ENCODE data around the gene SPTBN4. TPM values are rescaled to one million over a fixed set of nuclear protein-coding genes. Genes with fewer than 3 reads are reported as not detected.

The SPTBN4 gene
- total RNA-seq, 2 donors from 2014 or later = 0.29 to 0.74 TPM

- no peak overlapping the region for H3K4me3 ChIP-seq
- H3K9ac ChIP-seq (ENCODE audit: low read depth in 2 of 2, low read length in 2 of 2) = no peak overlapping the region
- H3K4me1 ChIP-seq = no peaks in the 10 kb centered on the region
- H3K36me3 ChIP-seq = peaks cover 4% of the 10 kb centered on the region
- DNase-seq = no peak
- intact Hi-C loops (cut with DNase I) = no loop called here
- H3K27me3 ChIP-seq = no peaks in the 10 kb centered on the region
- no peak overlapping the region for H3K27ac ChIP-seq
- H3K9me3 ChIP-seq = no peaks in the 10 kb centered on the region
- TF ChIP-seq CTCF (IDR thresholded peaks at IDR 0.05) = no peak
These were observed 158.8 kb downstream of the SPTBN4 start for GRCh38 chr19:40625406-40626120.

Other genes with a start within 250 kb of the SPTBN4 start
- under 1 TPM; 0.30 to 0.69 TPM for gene TTC9B, start 248.6 kb upstream of the SPTBN4 start, total RNA-seq
- gene CCNP, start 240.3 kb upstream of the SPTBN4 start, total RNA-seq = under 1 TPM; 0.50 to 0.64 TPM
- gene AKT2, start 181.7 kb upstream of the SPTBN4 start, total RNA-seq = 100 to 1,000 TPM in 1 of 2 donors, 10 to 100 TPM in 1; 95.4 to 119 TPM
- gene C19orf47, start 118.6 kb upstream of the SPTBN4 start, total RNA-seq = 10 to 100 TPM in 1 of 2 donors, 1 to 10 TPM in 1; 9.2 to 14.9 TPM
- 100 to 1,000 TPM in 1 of 2 donors, 10 to 100 TPM in 1; 82.3 to 138 TPM for gene PLD3, start 118.3 kb upstream of the SPTBN4 start, total RNA-seq
- gene HIPK4, start 76.8 kb upstream of the SPTBN4 start, total RNA-seq = not detected
- 1 to 10 TPM; 1.4 to 1.7 TPM for gene PRX, start 53.6 kb upstream of the SPTBN4 start, total RNA-seq
- 10 to 100 TPM in 1 of 2 donors, 1 to 10 TPM in 1; 8.7 to 16.0 TPM for gene SERTAD1, start 41.0 kb upstream of the SPTBN4 start, total RNA-seq
- gene SERTAD3, start 22.7 kb upstream of the SPTBN4 start, total RNA-seq = 10 to 100 TPM; 26.5 to 36.0 TPM
- gene BLVRB, start 1.3 kb upstream of the SPTBN4 start, total RNA-seq = 10 to 100 TPM; 76.5 to 94.9 TPM
- 10 to 100 TPM; 53.6 to 87.8 TPM for gene SHKBP1, start 109.9 kb downstream of the SPTBN4 start, total RNA-seq
- 100 to 1,000 TPM; 143 to 231 TPM for gene LTBP4, start 134.4 kb downstream of the SPTBN4 start, total RNA-seq
- 10 to 100 TPM; 12.8 to 22.0 TPM for gene NUMBL, start 223.7 kb downstream of the SPTBN4 start, total RNA-seq
- 10 to 100 TPM; 26.5 to 48.5 TPM for gene COQ8B, start 249.9 kb downstream of the SPTBN4 start, total RNA-seq